Eye (tissue), 1 donor: Measurements from ENCODE around the gene FOSL2.
A peak's percentile ranks its signal among the peaks of the same experiment; 100 is the strongest.

Experiments
- DNase-seq: peaks from one replicate; pipeline ENCODE4 v3.0.0-alpha.2; 2015

The FOSL2 gene

DNA sequence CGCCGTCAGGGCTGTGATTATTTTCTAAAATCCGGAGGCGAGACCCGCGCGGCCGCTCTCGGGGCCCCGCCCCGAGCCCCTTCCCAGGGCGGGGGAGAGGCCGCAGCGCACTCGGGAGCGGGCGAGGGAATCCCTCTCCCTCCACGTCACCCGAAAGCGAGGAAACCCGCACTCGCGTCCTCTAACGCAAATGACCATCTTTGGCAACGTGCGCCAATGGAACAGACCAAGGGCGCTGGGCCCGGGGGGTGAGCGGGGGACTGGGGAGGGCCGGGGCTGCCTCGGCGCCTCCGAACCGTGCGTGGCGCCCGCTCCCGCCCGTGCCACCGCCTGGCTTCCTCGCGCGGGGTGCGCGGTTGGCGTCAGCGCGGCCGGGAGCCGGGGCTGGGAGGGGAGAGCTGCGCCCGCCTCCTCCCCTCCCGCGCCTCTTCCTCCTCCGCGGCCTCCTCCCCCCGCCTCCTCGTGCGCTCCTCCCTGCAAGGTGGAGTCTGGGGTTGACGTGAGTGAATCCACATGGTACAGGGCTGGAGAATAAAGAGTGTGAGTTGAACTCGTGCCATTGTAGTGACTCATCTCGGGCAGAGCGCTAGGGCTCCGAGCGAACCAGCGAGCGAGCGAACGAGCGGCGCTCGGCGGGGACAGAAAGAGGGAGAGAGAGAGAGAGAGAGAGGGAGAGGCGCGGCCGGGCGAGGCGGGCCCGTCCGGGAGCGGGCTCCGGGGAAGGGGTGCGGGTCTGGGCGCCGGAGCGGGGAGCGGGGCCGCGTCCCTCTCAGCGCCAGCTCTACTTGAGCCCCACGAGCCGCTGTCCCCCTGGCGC, at the start of gene FOSL2:
Gene FOSL2 (plus strand): TSS at position 562 of the 817 bp plus-strand sequence. CDS start 863 bp downstream, outside the sequence.
- DNase-seq, result peak; percentile 98

DNA sequence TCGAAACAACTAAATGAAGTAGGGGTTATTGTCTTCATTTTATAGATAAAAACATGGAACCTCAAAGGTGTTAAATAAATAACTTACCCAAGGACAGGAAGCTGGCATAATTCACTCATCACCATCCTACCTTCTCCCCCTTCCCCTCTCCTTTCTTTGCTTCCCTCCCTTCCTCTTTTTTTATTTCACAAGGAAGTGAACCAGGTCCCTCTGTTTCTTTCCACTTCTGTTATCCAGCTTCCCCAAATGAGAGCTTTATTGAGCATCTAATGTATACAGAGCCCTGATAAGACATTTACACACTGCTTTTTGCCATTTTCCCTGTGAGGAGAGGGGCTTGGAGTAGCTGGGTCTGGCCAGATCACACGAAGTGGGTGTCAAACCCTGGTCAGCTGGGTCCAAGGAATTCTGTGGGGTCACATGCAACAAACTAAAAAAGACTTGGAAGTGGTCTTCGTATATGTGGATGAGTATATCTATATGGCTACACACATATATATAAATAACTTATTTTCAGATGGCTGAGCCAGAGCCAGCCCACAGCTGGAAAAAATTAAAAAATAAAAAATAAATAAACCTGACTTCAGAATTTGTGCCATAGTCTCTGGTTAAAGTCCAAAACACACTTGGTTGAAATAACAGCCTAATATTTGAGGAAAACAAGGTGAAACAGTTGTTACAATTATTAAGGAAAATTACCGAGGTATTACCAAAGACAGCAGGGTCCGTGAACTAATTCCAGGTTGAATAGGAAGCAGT, 49.3 kb upstream of the FOSL2 start:
- no peak for DNase-seq

DNA sequence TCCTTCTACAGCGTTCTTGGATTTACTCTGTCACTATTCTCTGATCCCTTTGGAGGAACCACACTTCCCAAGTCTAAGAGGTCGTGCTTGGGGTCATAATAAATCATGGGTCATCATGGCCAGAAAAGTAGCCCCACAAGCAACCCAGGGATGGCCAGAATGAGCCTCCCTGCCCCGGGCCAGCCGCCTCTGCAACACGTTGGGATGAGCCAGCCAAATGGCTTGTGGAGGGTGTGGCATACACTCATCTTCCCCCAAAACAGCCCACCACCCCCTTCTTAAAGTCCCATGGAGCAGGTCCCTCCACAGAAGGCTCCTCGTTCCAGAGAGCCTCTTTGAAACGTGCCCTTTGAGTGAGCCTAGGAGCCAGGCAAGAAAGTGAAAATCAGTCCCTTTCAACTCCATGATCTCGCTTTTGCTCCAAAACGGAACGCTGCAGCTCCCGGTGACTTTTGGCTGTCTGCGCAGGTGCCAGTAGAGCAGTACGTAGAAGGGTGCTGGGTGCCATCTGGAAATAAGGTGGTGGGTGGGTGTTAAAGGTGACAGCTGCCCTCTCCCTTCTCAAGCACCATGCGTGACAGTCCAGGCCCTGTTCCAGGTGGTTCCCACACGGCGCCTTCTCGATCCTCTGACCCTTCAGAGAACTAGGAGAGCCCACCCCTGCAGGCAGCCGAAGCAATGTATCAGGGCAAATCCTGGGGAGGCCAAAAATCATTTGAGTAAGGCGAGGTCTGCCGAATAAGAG, 48.5 kb upstream of the FOSL2 start:
- DNase-seq, result no peak

DNA sequence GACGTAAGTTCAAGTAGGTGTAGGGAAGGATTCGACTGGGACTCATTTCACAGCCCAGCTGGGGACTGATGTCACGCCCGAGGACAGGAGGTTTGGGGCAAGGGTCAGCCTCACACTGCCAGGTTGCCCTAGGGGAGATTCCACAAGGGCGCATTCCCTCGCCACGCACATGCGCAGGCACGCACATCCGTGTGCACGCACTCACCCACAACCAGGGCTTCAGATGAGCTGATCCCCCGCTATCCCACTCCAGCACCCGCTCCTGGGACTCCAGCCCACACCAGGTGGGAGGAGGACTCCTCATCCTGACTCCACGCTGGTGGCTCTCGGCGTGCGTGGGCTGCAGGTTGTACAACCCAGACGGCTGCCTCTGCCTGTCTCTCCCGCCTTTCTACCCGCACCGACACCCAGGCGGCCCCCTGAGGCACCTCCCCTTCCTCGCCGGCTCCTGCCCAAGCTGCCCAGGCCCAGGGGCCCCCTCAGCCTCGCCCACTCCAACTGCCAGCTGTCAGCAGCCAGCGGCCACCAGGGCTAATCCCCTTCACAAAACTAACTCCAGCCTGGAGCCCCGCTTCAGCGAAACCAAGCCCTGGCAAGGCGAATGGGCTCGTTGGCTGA, 47.8 kb upstream of the FOSL2 start:
- DNase-seq, result no peak

DNA sequence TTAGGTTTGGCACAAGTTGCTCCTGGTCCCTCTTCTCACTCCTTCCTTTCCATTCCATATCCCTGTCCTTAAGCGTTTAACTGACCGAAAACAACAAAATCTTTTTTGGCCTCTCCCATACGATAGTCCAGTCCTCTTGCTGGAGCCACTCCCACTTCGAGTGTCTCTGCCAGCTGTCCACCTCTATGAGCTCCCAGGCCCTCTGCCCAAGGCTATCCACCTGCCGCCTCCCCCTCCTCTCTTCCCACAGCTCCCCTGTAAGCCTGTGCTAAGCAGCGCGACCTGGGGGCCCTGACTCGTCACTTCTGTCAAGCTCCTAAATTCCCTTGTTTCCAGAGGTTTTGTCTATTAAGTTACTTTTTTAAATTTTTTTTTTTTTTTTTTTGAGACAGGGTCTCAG, 47.0 kb upstream of the FOSL2 start:
- DNase-seq, result no peak

DNA sequence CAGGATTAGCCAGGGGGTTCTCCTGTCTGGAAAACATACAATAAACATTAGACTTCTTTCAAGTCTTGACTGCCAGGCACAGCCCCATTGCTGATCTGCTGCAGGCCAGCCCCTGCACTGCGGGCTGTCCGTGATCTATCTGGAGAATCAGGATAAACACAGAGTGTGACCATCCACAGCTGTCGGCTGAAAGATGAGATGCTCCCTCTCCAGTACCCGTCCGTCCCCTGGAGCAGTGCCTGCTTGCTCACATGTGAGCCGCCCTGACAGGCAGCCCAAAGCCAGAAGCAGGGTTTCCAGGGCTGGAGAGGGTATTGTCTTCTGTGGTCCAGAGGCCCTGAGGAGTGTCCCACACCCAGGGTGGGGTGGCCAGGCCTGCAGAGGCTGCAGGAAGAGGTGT, 46.1 kb upstream of the FOSL2 start:
- DNase-seq, result peak; percentile 46

DNA sequence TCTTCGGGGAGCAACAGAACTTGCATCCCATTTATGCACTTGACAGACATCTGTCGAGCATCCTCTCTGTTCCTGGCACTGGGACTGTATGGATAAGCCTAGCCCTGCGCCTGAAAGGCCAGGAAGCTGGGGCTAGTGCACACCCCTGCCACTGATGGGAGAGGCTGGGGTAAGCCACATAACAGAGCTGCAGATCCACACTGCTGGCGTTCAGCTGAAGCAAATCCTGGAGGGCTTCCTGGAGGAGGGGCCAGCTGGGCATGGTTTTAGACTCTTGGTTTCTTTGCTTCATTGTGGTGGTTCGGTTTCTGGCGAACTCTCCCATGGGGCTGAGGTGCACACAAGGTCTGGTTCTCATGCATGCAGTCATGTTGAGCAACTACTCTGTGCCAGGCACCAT, 45.5 kb upstream of the FOSL2 start:
- no peak for DNase-seq

DNA sequence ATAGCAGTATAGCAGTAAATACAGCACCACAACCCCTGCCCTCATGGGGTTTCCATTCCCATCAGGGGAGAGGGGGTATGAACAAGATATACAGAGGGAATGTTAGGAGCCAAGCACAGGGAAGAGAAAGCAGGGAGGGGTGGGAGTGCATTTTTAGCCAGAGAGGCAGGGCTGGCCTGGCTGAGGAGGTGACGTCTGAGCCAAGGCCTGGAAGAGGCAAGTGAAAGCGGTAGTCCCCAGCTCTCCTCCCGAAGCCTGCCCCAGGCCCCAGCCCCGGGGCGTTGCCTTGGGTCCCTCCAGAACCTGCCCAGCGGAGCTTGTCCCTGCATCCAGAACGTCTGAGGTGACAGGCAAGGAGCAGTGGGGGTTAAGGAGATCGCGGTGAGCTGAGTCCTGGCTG, 45.1 kb upstream of the FOSL2 start:
- no peak for DNase-seq

DNA sequence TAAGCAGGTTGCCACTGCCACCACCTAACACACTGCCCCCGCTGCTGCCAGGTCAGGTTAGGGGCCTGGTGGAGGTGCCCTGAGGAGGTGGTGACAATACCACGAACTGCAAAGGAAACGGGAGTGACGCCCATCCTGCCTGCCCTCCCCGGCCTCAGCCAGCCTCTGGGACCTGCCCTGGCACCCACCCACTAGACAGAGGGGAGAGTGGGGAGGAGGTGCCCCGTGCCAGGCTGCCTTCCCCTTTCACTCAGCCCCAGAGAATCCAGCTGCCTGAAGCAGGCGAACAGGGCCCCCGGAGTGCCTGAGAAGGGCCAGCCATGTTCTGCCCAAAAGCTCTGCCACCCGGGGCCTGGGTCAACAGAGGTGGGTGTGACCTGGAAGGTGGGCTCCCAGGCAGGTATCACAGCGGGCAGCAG, 44.5 kb upstream of the FOSL2 start:
- DNase-seq, result no peak

DNA sequence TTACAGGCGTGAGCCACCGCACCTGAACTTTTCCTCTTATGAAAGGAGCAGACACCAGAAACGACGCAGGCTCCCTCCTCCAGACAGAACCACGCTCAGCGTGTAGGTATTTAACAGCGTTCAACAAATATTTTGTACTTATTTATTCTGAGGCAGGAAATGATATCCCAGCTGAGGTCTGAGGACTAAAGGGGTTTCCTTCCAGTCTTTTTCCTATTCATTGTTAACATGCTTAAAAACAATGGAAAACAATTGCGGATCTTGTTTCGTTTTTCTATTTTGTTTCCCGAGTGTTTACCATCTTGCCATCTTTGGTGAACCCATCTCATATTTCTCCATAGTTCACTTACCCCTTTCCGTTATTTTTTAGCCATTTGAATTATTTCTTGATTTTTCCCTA, 43.7 kb upstream of the FOSL2 start:
- no peak for DNase-seq

DNA sequence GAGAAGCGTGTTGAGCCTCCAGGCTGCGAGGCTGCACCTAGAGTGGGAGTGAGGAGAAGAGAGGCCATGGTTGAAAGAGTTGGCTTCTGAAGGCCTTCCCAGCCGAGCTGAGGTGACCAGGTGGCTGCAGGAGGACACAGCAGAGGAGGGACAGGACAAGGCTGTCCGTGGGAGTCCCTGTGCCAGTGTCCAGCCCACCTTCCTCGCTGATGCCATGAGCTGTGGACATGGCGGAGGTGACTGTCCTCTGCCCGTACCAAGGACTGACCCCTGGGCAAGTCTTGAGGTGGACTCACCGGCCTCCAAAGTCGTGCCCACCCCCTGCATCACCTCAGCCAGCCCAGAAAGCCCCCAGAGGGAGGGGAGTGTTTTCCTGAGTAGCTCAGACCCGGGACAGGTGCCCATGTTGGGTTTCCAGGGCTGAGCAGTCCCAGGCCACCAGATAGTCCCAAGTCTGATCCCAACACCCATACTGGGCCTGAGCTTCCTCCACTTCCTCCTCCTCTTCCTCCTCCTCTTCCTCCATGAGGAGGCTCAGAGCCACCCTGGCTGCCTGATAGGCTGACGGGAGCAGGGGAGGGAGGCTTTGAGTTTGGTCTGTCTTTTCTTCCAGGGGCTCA, 43.0 kb upstream of the FOSL2 start:
- no peak for DNase-seq

DNA sequence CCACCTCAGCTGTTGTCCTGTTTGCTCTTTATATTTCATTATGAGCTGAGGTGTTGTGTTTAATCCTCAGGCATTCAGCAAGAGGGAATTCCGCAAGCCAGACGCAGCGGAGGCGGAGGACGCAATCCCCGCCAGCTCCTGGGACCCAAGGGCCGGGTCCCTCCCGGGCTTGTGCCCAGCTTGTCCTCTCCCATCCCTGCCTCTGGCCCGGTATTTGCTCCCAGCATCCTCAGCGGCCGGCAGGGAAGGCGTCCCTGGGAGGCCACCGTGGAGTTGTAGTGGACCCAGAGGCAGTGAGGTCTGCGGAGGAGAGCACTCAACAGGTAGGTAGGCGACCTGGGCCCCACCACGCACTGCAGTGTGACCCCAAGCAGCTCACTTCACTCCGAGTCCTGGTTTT, 42.5 kb upstream of the FOSL2 start:
- DNase-seq, result no peak

DNA sequence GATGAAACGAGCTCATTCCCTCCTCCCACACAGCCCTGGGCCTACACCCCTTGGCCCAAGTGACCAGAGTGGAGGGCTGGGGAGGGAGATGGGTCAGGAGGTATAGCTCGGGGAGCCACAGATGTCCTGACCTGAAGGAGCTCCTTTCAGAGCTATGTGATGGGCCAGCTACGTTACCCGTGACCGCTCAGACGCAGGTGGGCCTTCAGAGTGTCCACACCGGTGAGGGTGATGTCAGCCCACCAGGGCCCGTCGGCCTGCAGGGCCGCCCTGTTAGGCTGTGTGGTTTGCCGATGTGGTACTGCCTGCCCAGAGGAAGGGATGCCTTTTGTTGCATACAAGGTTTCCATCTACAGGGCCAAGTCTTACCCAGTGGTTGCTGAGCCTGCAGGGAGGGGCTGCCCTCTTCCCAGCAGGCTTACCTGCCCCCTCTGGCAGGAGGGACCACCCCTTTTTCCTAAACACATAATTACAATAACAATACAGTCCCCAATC, 41.8 kb upstream of the FOSL2 start:
- no peak for DNase-seq

DNA sequence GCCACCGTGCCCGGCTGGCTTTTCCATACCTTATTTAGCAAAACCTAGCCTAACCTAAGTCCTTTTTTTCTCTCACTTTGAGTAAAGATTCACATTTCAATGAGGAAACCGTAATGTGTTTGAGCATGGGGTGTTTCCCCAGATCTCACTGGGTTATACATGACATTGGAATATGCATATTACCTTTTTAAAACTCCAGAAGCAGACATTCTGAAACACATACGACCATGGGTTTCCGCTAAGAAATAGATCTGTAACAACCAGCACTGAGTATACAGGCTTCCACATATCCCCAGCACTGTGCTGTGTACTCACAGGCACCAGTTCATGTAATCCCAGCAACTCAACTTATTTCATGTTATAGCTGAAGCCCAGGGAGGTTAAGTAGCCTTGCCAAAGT, 41.0 kb upstream of the FOSL2 start:
- no peak for DNase-seq

DNA sequence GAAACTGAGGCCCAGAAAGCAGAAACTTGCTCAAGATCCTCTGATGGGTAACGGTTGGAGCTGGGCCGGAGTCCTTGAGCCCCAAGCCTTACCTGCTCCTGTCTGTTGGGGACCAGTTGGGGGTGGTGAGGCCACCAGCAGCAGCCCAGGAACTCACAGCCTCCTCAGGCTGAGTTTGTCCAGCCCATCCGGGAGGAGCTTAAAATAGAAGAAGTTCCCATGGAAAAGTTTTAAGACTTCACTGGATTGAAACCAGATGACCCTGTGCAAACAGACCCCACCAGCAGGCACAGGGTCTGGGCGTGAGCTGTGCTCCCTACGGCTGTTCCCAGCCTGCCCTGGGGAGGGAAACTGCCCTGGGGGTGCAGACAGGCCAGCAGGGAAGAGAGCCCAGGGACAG, 40.6 kb upstream of the FOSL2 start:
- peak; percentile 44 for DNase-seq

DNA sequence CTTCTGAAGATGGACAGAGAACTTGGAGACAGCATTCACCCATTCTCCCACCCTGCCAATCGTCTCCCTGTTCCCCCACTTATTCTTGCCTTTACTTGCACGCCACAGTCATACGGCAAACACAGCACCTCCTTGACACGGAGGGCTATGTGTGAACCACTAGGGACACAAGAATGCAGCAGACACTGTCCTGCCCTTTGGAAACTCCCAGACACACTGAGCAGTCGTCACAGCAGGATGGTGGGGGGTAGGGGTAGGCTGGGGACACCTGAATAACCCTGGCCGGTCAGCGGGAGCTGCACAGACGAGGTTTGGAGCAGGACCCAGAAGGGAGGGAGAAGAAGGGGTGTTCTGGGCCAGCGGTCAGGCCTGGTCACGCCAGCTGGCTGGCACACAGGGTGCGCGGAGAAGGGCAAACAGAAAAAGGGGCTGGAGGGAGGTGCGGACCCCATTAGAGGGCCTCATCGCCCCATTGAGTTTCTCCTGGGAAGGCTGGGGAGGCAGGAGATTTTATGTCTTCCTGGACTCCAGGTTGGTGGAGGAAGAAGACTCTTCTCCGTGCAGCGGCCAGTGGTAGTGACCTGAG, 40.0 kb upstream of the FOSL2 start:
- DNase-seq, result no peak

DNA sequence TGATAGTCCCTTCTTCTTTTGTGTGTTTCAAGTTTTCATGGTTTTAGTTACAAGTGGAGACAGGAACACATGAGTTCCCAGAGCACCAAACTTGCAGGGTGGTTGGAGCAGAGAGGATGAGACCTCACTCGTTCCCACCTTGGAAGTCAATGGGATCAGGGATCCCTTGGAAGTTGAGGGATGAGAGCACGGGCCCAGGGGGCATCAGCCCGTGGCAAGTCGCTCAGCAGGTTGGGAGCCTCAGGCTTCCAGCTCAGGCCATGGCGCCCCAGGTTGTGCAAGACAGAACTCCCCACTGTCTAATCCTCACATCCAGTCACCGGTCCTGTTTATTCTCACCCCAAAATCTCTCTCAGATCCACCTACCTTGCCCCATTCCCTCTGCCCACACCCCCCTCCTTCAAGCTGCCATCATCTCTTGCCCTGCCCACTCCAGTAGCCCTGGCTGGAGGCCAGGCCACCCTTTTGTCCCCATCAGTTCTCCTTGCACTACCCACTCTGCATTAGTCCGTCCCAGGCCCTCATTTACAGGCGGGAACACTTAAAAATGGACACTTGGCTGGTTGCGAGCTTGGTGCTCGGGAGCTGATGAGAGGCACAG, 37.6 kb upstream of the FOSL2 start:
- no peak for DNase-seq

DNA sequence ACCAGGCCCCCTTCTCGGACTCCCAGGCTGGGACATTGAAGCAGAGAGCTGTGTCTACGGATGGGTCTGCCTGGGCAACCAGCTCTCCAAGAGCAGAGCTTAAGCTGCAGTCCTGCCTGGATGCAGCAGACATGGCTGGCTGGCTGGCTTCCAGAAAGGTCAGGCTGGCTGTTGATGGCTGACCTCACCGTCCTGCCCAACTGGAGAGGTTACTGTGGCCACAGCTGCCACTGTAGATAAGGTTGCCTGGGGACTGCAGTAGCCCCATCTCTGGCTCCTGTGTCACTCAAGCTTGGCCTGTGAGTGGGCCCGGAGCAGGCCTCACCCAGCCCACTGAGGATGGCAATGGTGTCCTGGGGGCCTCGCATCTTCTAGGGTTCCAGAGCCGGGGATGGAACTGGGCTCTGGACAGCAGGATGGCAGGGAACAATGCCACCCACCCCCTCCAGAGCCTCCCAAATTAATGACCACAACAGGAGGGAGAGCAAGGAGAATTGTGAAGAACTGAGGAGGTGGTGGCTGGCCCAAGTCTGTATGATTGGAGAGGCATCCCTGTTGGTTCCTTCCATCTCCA, 37.0 kb upstream of the FOSL2 start:
- DNase-seq, result no peak

DNA sequence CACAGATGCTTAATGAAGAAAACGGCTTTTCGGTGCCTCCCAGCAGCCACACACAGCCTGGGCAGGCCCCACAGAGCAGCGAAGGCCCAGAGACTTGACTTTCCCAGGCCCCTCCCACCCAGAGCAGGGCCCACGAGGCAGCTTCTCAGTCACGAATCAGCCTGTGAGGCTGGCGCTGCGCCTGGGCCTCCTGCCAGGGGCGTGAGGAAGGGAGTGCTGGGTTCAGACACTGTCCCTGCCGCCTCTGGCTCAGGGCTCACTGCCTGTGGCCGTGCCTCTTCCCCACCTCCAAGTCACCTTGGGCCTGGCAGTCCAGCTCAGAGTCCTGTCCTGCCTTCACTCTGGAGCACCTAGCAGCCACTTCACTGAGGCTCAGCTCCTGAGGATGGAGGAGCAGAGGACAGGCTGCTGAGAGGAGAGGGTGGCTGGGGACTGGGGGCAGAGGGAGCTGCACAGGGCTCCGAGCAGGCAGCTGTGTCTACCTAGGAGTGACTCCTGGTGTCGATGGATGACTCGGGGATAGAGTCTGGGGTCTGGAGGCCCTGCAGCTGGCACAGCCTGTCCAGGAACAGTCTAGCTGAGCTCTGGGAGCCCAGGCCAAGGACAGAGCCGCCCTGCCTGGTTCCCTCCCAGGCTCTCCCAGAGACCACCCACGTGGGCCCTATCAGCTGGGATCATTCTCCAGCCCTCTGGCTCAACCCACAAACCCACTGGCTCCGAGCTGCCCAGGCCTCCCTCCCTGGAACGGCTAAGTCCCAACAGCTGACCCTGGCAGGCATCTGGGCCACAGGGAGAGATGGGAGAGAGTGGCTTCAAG, 36.4 kb upstream of the FOSL2 start:
- peak; percentile 77 for DNase-seq

DNA sequence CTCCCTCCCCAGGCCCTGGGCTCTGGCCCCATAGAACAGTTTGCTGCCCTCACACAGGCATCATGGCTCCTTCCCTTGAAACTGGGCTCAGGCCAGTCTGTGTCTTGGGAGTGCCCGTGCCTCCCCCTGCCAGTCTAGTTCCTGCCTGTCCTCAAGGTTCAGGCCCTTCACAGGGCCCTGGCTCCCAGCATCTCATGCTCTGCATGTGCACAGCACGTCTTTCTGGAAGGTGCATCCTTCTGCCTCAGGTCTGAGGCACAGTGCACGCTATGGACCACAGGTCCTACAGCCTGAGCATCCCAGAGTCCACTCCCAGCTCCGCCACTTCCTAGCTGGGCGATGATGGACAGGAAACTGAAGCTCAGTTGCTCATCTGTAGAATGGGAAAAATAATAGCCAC, 35.6 kb upstream of the FOSL2 start:
- no peak for DNase-seq
